Breast epithelium (tissue), 3 donors: ENCODE measurements around the gene ATP9B.

Source experiments
- POLR2AphosphoS5 ChIP-seq, 3 donors: sonication (generic); formaldehyde crosslinking; IDR thresholded peaks; one replicate each; pipeline ENCODE4 v1.6.1; 2017; ENCODE audit warnings: antibody characterized with exemption in 3 of 3
- TF ChIP-seq, protein P1 (sequence below), 3 donors: fragments of 450-650 bp; IDR thresholded peaks; one replicate each; pipeline ENCODE4 v1.5.1; 2016 to 2017; ENCODE audit warnings: antibody characterized with exemption in 3 of 3, mild to moderate bottlenecking in 3 of 3, moderate library complexity in 3 of 3

DNA sequence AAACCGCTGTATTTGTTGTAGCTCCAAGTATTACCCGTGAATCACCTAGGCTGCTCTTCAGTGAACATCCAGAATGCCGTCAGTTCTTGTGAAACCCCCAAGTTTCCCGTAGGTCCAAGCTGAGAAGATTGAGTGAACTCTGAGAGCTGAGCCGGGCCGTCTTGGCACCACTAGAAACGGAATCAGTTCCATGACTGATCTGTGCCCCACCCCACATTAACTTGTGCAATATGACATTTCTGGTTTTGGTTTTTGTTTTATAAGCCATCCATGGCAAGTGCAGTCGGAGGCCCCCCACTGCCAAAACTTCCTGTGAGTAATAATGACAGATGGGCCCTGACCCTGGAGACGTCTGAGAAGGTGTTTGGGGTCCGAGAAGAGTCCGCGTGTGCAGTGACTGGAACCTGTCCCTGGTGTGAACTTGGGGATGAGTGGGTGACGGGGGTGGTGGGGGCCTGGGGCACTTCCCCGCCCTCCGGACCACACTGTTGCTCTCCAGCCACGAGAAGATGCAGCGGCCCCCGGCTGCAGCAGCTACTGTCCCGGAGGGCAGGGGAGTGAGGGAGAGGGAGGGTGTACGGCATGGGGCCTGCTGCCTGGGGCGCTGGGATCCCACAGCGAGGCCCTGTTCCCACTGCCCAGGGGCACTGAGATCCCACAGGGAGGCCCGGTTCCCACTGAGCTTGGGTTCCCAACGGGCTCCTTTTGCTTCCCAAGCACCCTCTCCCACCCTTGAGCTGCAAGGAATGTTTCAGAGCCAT, 353.0 kb downstream of the ATP9B start:
- TF ChIP-seq, protein P1, sequence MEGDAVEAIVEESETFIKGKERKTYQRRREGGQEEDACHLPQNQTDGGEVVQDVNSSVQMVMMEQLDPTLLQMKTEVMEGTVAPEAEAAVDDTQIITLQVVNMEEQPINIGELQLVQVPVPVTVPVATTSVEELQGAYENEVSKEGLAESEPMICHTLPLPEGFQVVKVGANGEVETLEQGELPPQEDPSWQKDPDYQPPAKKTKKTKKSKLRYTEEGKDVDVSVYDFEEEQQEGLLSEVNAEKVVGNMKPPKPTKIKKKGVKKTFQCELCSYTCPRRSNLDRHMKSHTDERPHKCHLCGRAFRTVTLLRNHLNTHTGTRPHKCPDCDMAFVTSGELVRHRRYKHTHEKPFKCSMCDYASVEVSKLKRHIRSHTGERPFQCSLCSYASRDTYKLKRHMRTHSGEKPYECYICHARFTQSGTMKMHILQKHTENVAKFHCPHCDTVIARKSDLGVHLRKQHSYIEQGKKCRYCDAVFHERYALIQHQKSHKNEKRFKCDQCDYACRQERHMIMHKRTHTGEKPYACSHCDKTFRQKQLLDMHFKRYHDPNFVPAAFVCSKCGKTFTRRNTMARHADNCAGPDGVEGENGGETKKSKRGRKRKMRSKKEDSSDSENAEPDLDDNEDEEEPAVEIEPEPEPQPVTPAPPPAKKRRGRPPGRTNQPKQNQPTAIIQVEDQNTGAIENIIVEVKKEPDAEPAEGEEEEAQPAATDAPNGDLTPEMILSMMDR (IDR thresholded peaks at IDR 0.05) = no peak
- TF ChIP-seq POLR2AphosphoS5 (IDR thresholded peaks at IDR 0.05) = peak in 1 of 3 donors; percentile 29
